ENCODE measurements around the gene ZNF672. TPM values are rescaled to one million over a fixed set of nuclear protein-coding genes. Genes with fewer than 3 reads are reported as not detected.

ZNF672 gene
- total and polyA plus RNA-seq, 2 of the 13 experiments (the other 11 are each of a cell fraction or from before 2014, with no cell fraction given), result 17.2 to 22.9 TPM

- no peak for TF ChIP-seq ZHX2 (IDR thresholded peaks at IDR 0.05; ENCODE audit: low read depth)
- TF ChIP-seq ZHX2 (CRISPR knock-in tag; IDR thresholded peaks at IDR 0.05; ENCODE audit: borderline replicate concordance), result no peak
- peak; percentile 91; the same call in 1 of the 2 replicates for TF ChIP-seq ZNF710 (CRISPR knock-in tag; IDR thresholded peaks at IDR 0.05; ENCODE audit: borderline replicate concordance)
- no peak for TF ChIP-seq DR1 (CRISPR knock-in tag; IDR thresholded peaks at IDR 0.05)
- TF ChIP-seq ZSCAN25 (CRISPR knock-in tag; IDR thresholded peaks at IDR 0.05), result peak; percentile 96
- no peak for TF ChIP-seq MLX (CRISPR knock-in tag; IDR thresholded peaks at IDR 0.05)
- TF ChIP-seq PATZ1 (CRISPR knock-in tag; IDR thresholded peaks at IDR 0.05), result no peak
- no peak for TF ChIP-seq ZBTB37 (CRISPR knock-in tag; IDR thresholded peaks at IDR 0.05)
- no peak for TF ChIP-seq CREM (IDR thresholded peaks at IDR 0.05)
- TF ChIP-seq CREM (CRISPR knock-in tag; IDR thresholded peaks at IDR 0.05), result no peak
- no peak for TF ChIP-seq ZNF281 (CRISPR knock-in tag; IDR thresholded peaks at IDR 0.05; ENCODE audit: borderline replicate concordance)
- TF ChIP-seq PITX1 (CRISPR knock-in tag; IDR thresholded peaks at IDR 0.05), result no peak
- no peak for TF ChIP-seq GPN1 (CRISPR knock-in tag; IDR thresholded peaks at IDR 0.05; ENCODE audit: borderline replicate concordance)
- no peak for TF ChIP-seq MAX (IDR thresholded peaks at IDR 0.05)
- no peak for TF ChIP-seq NCOA5 (CRISPR knock-in tag; IDR thresholded peaks at IDR 0.05)
Measured at GRCh38 chr1:248828845-248829244, 9.2 kb upstream of the ZNF672 start (continued).

Data from HepG2 (cell line).